Measurements from ENCODE around the gene RALB. TPM values are rescaled to one million over a fixed set of nuclear protein-coding genes. Genes with fewer than 3 reads are reported as not detected.

Gene RALB
- total RNA-seq, 2 experiments from 2014 or later = 3.1 to 3.6 TPM

GRCh38 chr2:120336749-120337148 is 84.1 kb downstream of the RALB start:
- no peaks in the 10 kb centered on the region for H3K9me3 Mint-ChIP-seq
- H3K4me3 ChIP-seq (ENCODE audit: low read length) = no peak overlapping the region
- H3K9me3 ChIP-seq (ENCODE audit: control insufficient read depth in 1 of 2, insufficient read depth in 1 of 2, low read length in 2 of 2) = peaks cover 0 to 7% of the 10 kb centered on the region in 2 experiments
- H3K27me3 ChIP-seq (ENCODE audit: control insufficient read depth in 1 of 2, insufficient read depth in 2 of 2, low read length in 2 of 2) = peaks cover 21% of the 10 kb centered on the region in 2 experiments
- H3K27ac Mint-ChIP-seq = no peak overlapping the region
- no peaks in the 10 kb centered on the region for H3K4me1 Mint-ChIP-seq (ENCODE audit: low read depth)
- ATAC-seq (ENCODE audit: poor library complexity) (no peak), DNase-seq (no peak)
- no peak overlapping the region for H3K4me3 Mint-ChIP-seq
- intact Hi-C loops (cut with DNase I, micrococcal nuclease) = no loop called here
- CTCF ChIA-PET = no interaction called here
- H3K27me3 Mint-ChIP-seq = peaks cover 76% of the 10 kb centered on the region
- no peaks in the 10 kb centered on the region for H3K36me3 Mint-ChIP-seq (ENCODE audit: low read depth)
- H3K4me1 ChIP-seq (ENCODE audit: insufficient read depth, low read length) = no peaks in the 10 kb centered on the region
- no peaks in the 10 kb centered on the region for H3K36me3 ChIP-seq (ENCODE audit: insufficient read depth, low read length)
- TF ChIP-seq, protein P1, sequence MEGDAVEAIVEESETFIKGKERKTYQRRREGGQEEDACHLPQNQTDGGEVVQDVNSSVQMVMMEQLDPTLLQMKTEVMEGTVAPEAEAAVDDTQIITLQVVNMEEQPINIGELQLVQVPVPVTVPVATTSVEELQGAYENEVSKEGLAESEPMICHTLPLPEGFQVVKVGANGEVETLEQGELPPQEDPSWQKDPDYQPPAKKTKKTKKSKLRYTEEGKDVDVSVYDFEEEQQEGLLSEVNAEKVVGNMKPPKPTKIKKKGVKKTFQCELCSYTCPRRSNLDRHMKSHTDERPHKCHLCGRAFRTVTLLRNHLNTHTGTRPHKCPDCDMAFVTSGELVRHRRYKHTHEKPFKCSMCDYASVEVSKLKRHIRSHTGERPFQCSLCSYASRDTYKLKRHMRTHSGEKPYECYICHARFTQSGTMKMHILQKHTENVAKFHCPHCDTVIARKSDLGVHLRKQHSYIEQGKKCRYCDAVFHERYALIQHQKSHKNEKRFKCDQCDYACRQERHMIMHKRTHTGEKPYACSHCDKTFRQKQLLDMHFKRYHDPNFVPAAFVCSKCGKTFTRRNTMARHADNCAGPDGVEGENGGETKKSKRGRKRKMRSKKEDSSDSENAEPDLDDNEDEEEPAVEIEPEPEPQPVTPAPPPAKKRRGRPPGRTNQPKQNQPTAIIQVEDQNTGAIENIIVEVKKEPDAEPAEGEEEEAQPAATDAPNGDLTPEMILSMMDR (IDR thresholded peaks at IDR 0.05) = no peak
- POLR2A ChIA-PET = no interaction called here
- H3K27ac ChIP-seq (ENCODE audit: low read depth in 1 of 2, low read length in 2 of 2) = no peak overlapping the region

- Mint-ChIP-seq H3K36me3 (ENCODE audit: low read depth) (no peaks in the 10 kb centered on the region), H3K4me3 (no peak overlapping the region), H3K27ac (no peak overlapping the region), H3K9me3 (no peaks in the 10 kb centered on the region), H3K4me1 (ENCODE audit: low read depth) (peaks cover 4% of the 10 kb centered on the region), H3K27me3 (peaks cover 81% of the 10 kb centered on the region)
- intact Hi-C loops (cut with DNase I, micrococcal nuclease) = no loop called here
- POLR2A ChIA-PET = no interaction called here
- Histone ChIP-seq H3K27me3 (ENCODE audit: control insufficient read depth in 1 of 2, insufficient read depth in 2 of 2, low read length in 2 of 2) (peaks cover 33 to 34% of the 10 kb centered on the region in 2 experiments), H3K9me3 (ENCODE audit: control insufficient read depth in 1 of 2, insufficient read depth in 1 of 2, low read length in 2 of 2) (peaks cover 0 to 12% of the 10 kb centered on the region in 2 experiments), H3K27ac (ENCODE audit: low read depth in 1 of 2, low read length in 2 of 2) (no peak overlapping the region), H3K4me1 (ENCODE audit: insufficient read depth, low read length) (peaks cover 3% of the 10 kb centered on the region), H3K4me3 (ENCODE audit: low read length) (no peak overlapping the region), H3K36me3 (ENCODE audit: insufficient read depth, low read length) (no peaks in the 10 kb centered on the region)
- TF ChIP-seq, protein P1 (IDR thresholded peaks at IDR 0.05) = no peak
- DNase-seq = peak in 2 of 14 experiments; percentile 38 to 47
- no peak for ATAC-seq (ENCODE audit: poor library complexity)
- CTCF ChIA-PET = no interaction called here
Measured at GRCh38 chr2:120338015-120338414, 85.4 kb downstream of the RALB start.

DNA sequence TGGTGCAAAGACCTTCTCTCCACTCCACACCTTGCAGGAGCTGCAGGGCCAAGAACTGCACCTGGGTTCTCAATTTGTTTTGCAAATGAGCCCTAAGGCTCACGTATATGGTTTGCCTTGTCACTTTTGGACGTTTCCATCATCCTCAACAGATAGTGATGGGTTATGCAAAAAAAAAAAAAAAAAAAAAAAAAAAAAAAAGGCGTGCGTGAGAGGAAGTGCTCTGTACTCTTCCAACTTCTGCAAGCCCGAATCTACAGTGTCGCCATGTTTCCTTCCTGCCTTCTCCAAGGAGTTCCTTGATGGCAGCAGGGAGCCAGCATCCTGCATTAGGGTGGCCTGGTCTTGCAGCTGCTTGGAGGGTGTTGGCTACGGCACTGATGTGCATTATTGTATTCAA is 89.3 kb downstream of the RALB start:
- intact Hi-C loops (cut with DNase I, micrococcal nuclease) = loop anchor here in 1 of 2 experiments (2.0 kb wide), 1 partner anchor 339 kb away; no protein-coding TSS in a partner anchor
- H3K27ac ChIP-seq (ENCODE audit: low read depth in 1 of 2, low read length in 2 of 2) = no peak overlapping the region
- no peaks in the 10 kb centered on the region for H3K36me3 ChIP-seq (ENCODE audit: insufficient read depth, low read length)
- DNase-seq = no peak
- no peak for ATAC-seq (ENCODE audit: poor library complexity)
- TF ChIP-seq, protein P1 (IDR thresholded peaks at IDR 0.05) = no peak
- no peaks in the 10 kb centered on the region for H3K36me3 Mint-ChIP-seq (ENCODE audit: low read depth)
- H3K27me3 Mint-ChIP-seq = peaks cover 66% of the 10 kb centered on the region
- peak overlapping the region; percentile 44 for H3K4me3 Mint-ChIP-seq
- no peak overlapping the region for H3K4me3 ChIP-seq (ENCODE audit: low read length)
- H3K9me3 ChIP-seq (ENCODE audit: control insufficient read depth in 1 of 2, insufficient read depth in 1 of 2, low read length in 2 of 2) = peaks cover 0 to 12% of the 10 kb centered on the region in 2 experiments
- H3K9me3 Mint-ChIP-seq = no peaks in the 10 kb centered on the region
- H3K27ac Mint-ChIP-seq = no peak overlapping the region
- H3K4me1 Mint-ChIP-seq (ENCODE audit: low read depth) = peaks cover 10% of the 10 kb centered on the region
- ChIA-PET POLR2A (no interaction called here), CTCF (no interaction called here)
- peaks cover 42 to 51% of the 10 kb centered on the region in 2 experiments for H3K27me3 ChIP-seq (ENCODE audit: control insufficient read depth in 1 of 2, insufficient read depth in 2 of 2, low read length in 2 of 2)
- H3K4me1 ChIP-seq (ENCODE audit: insufficient read depth, low read length) = peaks cover 26% of the 10 kb centered on the region

Data from CD4-positive, alpha-beta T cell (primary cell).